ENCODE data around the gene GADD45GIP1. TPM values are rescaled to one million over a fixed set of nuclear protein-coding genes. Genes with fewer than 3 reads are reported as not detected.

Gene GADD45GIP1
- polyA plus RNA-seq, 1 of the 3 experiments (the other 2 are of a cell fraction) = 91.8 TPM

- Histone ChIP-seq H3K36me3 (replicated peaks in 1 of 2; ENCODE audit: control insufficient read depth in 1 of 2, insufficient read depth in 2 of 2, low read length in 1 of 2) (no peaks in the 10 kb centered on the region), H4K20me1 (ENCODE audit: insufficient read depth) (no peaks in the 10 kb centered on the region), H3K4me1 (ENCODE audit: control insufficient read depth in 1 of 2, insufficient read depth in 2 of 2, low read depth in 1 of 2, low read length in 1 of 2) (peaks cover 0 to 8% of the 10 kb centered on the region in 2 experiments; a peak in 1 of 4 replicates), H3K4me2 (no peak overlapping the region), H3K9me2 (no peaks in the 10 kb centered on the region), H3K4me3 (ENCODE audit: low read depth in 2 of 2, low read length in 1 of 2) (no peak overlapping the region), H3K9me3 (no peaks in the 10 kb centered on the region), H3K79me2 (ENCODE audit: insufficient read depth) (no peaks in the 10 kb centered on the region), H3K9ac (no peak overlapping the region), H2AFZ (ENCODE audit: low read depth) (no peak overlapping the region), H3K27ac (ENCODE audit: low read depth in 2 of 2, low read length in 1 of 2) (no peak overlapping the region), H3K27me3 (ENCODE audit: insufficient read depth) (no peaks in the 10 kb centered on the region), H3F3A (replicated peaks; ENCODE audit: insufficient read depth) (no peaks in the 10 kb centered on the region)
- 81% methylated on average over 11 of the region's 16 CpGs for WGBS (ENCODE audit: low lambda C conversion rate)
- no peak for DNase-seq
- CTCF ChIA-PET = interaction anchor here (0.6 to 24.6 kb wide), 14 partner anchors 8 to 277 kb away, joined by 3 to 603 read pairs (median 8); no protein-coding TSS in a partner anchor
- no peak for TF ChIP-seq MEF2A (IDR thresholded peaks at IDR 0.05; ENCODE audit: borderline replicate concordance, low read depth)
- no peak for TF ChIP-seq USF1 (IDR thresholded peaks at IDR 0.05; ENCODE audit: borderline replicate concordance, low read depth)
- no peak for TF ChIP-seq PBX3 (IDR thresholded peaks at IDR 0.05)
- TF ChIP-seq RAD21 (IDR thresholded peaks at IDR 0.05; ENCODE audit: low read length) = no peak
- TF ChIP-seq MAX (IDR thresholded peaks at IDR 0.05; ENCODE audit: low read depth) = no peak
- POLR2A ChIA-PET = interaction anchor here (0.8 to 1.2 kb wide), 3 partner anchors 11 to 79 kb away, joined by 3 to 4 read pairs (median 3); no protein-coding TSS in a partner anchor
Observed at GRCh38 chr19:12985049-12985776, 28.2 kb upstream of the GADD45GIP1 start.

GRCh38 chr19:12984683-12985048, 27.6 kb upstream of the GADD45GIP1 start:
- H3K36me3 ChIP-seq (replicated peaks in 1 of 2; ENCODE audit: control insufficient read depth in 1 of 2, insufficient read depth in 2 of 2, low read length in 1 of 2) = no peaks in the 10 kb centered on the region
- no peak overlapping the region for H3K9ac ChIP-seq
- H3K27ac ChIP-seq (ENCODE audit: low read depth in 2 of 2, low read length in 1 of 2) = no peak overlapping the region
- no peaks in the 10 kb centered on the region for H3K9me3 ChIP-seq
- no peaks in the 10 kb centered on the region for H4K20me1 ChIP-seq (ENCODE audit: insufficient read depth)
- TF ChIP-seq RXRA (IDR thresholded peaks at IDR 0.05; ENCODE audit: borderline replicate concordance, low read depth) (no peak), ZBTB33 (IDR thresholded peaks at IDR 0.05; ENCODE audit: borderline replicate concordance, low read depth) (no peak), ELF1 (IDR thresholded peaks at IDR 0.05) (no peak)
- no peaks in the 10 kb centered on the region for H3K27me3 ChIP-seq (ENCODE audit: insufficient read depth)
- no peaks in the 10 kb centered on the region for H3K9me2 ChIP-seq
- H3K4me1 ChIP-seq (ENCODE audit: control insufficient read depth in 1 of 2, insufficient read depth in 2 of 2, low read depth in 1 of 2, low read length in 1 of 2) = peaks cover 0 to 8% of the 10 kb centered on the region in 2 experiments; a peak in 1 of 4 replicates
- no peak overlapping the region for H2AFZ ChIP-seq (ENCODE audit: low read depth)
- H3K4me2 ChIP-seq = no peak overlapping the region
- DNase-seq = no peak
- ChIA-PET CTCF (interaction anchor here (0.9 to 24.6 kb wide), 14 partner anchors 8 to 278 kb away, joined by 3 to 603 read pairs (median 6); no protein-coding TSS in a partner anchor), POLR2A (interaction anchor here (1.0 kb wide), 1 partner anchor 79 kb away, joined by 3 read pairs; no protein-coding TSS in a partner anchor)
- no peaks in the 10 kb centered on the region for H3K79me2 ChIP-seq (ENCODE audit: insufficient read depth)
- no peaks in the 10 kb centered on the region for H3F3A ChIP-seq (replicated peaks; ENCODE audit: insufficient read depth)
- 74% methylated on average over 8 of the region's 10 CpGs for WGBS (ENCODE audit: low lambda C conversion rate)
- no peak overlapping the region for H3K4me3 ChIP-seq (ENCODE audit: low read depth in 2 of 2, low read length in 1 of 2)
